ENCODE data around the gene CCDC102A. TPM values are rescaled to one million over a fixed set of nuclear protein-coding genes. Genes with fewer than 3 reads are reported as not detected.

CCDC102A gene
- polyA plus RNA-seq, 2 of the 4 experiments (the other 2 are of a cell fraction): 8.0 to 8.3 TPM

- Histone ChIP-seq H3K4me2 (no peak overlapping the region), H3K4me1 (peaks cover 6% of the 10 kb centered on the region; the same call in 2 of the 3 replicates), H3K9me3 (no peaks in the 10 kb centered on the region), H3K27ac (peak overlapping the region in 1 of 2 experiments; percentile 34; a peak in 1 of 6 replicates), H3K4me3 (no peak overlapping the region)
- TF ChIP-seq MAFK (IDR thresholded peaks at IDR 0.05; ENCODE audit: partially characterized antibody): no peak
- TF ChIP-seq POLR2A (IDR thresholded peaks at IDR 0.05; ENCODE audit: low read length): no peak
- TF ChIP-seq TFCP2L1 (CRISPR knock-in tag; IDR thresholded peaks at IDR 0.05): no peak
- no peak for TF ChIP-seq RNF2 (IDR thresholded peaks at IDR 0.05; ENCODE audit: borderline replicate concordance, low read depth)
- no peak for TF ChIP-seq EHF (CRISPR knock-in tag; IDR thresholded peaks at IDR 0.05)
- TF ChIP-seq ZFP36 (IDR thresholded peaks at IDR 0.05; ENCODE audit: borderline replicate concordance, partially characterized antibody): no peak
- ChIA-PET POLR2A (no interaction called here), CTCF (interaction anchor here (0.6 to 35.2 kb wide), 71 partner anchors 8 to 760 kb away, joined by 3 to 785 read pairs (median 6); partner anchors contain the start of genes ADGRG3, ADGRG5, CCDC102A and DRC7)
- FAIRE-seq (no peak), DNase-seq (ENCODE audit: low read depth in 1 of 2, low spot score in 1 of 2) (no peak), ATAC-seq (peak in 1 of 2 experiments; percentile 5; a peak in 1 of 6 replicates)
- WGBS (ENCODE audit: missing lambda C conversion rate): 65% methylated on average over 15 of the region's 16 CpGs
Observed at GRCh38 chr16:57575468-57576277, 39.3 kb upstream of the CCDC102A start.

- 82% methylated on average over 23 of the region's 24 CpGs for WGBS (ENCODE audit: missing lambda C conversion rate)
- no peak for ATAC-seq
- TF ChIP-seq HOXB13 (CRISPR knock-in tag; IDR thresholded peaks at IDR 0.05; ENCODE audit: low read depth): no peak
- no peak for TF ChIP-seq REST (IDR thresholded peaks at IDR 0.05)
- TF ChIP-seq TP53 (CRISPR knock-in tag; IDR thresholded peaks at IDR 0.05): no peak
- no peak for TF ChIP-seq ZSCAN20 (CRISPR knock-in tag; IDR thresholded peaks at IDR 0.05)
- TF ChIP-seq RFX5 (IDR thresholded peaks at IDR 0.05): no peak
- TF ChIP-seq HOXA7 (CRISPR knock-in tag; IDR thresholded peaks at IDR 0.05): no peak
- TF ChIP-seq RAD21 (conservative IDR thresholded peaks at IDR 0.05 in 1 of 2, IDR thresholded peaks at IDR 0.05 in 1 of 2): no peak
- no peak for TF ChIP-seq FOXS1 (CRISPR knock-in tag; IDR thresholded peaks at IDR 0.05)
- TF ChIP-seq HOXB5 (CRISPR knock-in tag; IDR thresholded peaks at IDR 0.05): no peak
- no peak for TF ChIP-seq HDAC2 (IDR thresholded peaks at IDR 0.05)
- no peak for TF ChIP-seq NFE2L2 (conservative IDR thresholded peaks at IDR 0.05; ENCODE audit: low read length)
- no peak for TF ChIP-seq POLR2A (IDR thresholded peaks at IDR 0.05; ENCODE audit: low read length)
- TF ChIP-seq ZFP36 (IDR thresholded peaks at IDR 0.05; ENCODE audit: borderline replicate concordance, partially characterized antibody): no peak
- no peak for TF ChIP-seq POLR2AphosphoS2 (conservative IDR thresholded peaks at IDR 0.05; ENCODE audit: low read length)
- ChIA-PET CTCF (interaction anchor here (0.7 to 35.2 kb wide), 32 partner anchors 10 to 430 kb away, joined by 3 to 785 read pairs (median 11); partner anchors contain the start of genes CCDC102A, KATNB1 and USB1), POLR2A (no interaction called here)
- DNase-seq (ENCODE audit: low read depth in 1 of 2, low spot score in 1 of 2): no peak
- peak overlapping the region in 1 of 2 experiments; percentile 34; a peak in 1 of 6 replicates for H3K27ac ChIP-seq
- peaks cover 6% of the 10 kb centered on the region; the same call in 2 of the 3 replicates for H3K4me1 ChIP-seq
- no peak for FAIRE-seq
- no peaks in the 10 kb centered on the region for H3K9me3 ChIP-seq
- no peak overlapping the region for H3K4me3 ChIP-seq
- H3K4me2 ChIP-seq: no peak overlapping the region
Observed at GRCh38 chr16:57574646-57575467, 38.5 kb upstream of the CCDC102A start.

All from A549 (cell line).